ENCODE measurements around the gene TOM1.
"Not testable (repeated sequence)": the region's sequence is repeated elsewhere in the genome, so short reads cannot be mapped to it uniquely, and the experiment has no call there.

TOM1 gene

DNA sequence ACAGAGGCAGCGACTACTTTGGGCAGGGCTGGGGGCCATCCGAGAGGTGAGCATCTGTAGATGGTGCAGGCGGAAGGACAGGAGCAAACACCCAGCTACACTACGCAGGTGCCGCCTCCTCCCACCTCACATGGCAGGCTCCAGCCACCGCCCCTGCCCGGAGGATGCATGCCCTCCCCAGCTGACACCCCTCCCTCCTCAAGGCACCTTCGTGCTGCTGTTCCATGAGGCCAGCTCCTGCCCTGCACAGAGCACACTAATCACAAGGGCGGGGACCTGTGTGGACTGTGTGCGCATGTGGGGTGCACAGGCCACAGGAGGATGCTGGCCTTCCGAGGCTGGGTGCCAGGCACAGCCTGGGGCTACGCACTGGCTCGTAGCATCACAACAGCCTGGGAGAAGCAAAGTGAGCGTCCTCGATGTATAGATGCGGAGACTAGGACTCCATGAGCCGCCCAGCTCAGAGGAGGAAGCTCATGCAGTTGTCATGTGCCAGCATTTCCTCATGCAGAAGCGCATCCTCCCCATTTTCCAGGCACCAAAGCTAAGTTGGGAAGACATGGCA lies 48.4 kb downstream of the TOM1 start:
- DNase-seq, result no peak

DNA sequence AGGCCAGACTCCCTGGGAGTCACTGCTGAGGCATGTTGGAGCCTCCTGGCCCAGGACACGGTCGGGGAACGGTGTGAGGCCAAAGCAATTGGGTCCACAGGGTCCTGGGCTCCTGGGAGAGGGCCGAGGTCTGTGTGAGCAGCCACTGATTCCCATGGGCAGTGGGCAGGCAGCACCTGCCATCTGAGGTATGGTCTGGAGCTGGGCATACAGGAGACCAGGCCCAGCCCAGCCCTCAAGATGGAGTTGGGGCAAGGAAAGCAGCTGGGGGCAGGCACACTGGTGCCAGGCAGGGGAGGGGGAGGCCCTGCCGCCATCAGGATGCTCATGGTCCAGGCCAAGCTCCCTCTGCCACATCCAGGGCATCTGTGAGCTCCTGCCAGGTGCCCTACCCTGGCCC lies 49.0 kb downstream of the TOM1 start:
- DNase-seq, result no peak

DNA sequence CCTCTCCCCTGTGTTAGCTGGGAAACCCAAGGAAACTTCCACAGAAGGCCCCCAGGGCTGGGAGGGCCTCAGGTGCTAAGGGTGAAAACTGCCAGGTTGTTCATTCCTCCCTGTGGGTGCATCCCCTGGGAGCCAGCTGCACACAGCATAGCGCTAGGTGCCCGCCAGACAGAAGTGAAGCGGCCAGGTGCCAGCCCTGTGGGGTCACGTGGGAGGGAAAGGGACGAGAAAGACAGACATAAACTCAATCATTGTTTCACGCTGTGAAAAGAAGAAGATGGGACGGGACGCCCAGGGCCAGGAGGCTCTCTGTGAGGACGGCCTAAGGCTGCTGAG lies 49.6 kb downstream of the TOM1 start:
- DNase-seq, result no peak

DNA sequence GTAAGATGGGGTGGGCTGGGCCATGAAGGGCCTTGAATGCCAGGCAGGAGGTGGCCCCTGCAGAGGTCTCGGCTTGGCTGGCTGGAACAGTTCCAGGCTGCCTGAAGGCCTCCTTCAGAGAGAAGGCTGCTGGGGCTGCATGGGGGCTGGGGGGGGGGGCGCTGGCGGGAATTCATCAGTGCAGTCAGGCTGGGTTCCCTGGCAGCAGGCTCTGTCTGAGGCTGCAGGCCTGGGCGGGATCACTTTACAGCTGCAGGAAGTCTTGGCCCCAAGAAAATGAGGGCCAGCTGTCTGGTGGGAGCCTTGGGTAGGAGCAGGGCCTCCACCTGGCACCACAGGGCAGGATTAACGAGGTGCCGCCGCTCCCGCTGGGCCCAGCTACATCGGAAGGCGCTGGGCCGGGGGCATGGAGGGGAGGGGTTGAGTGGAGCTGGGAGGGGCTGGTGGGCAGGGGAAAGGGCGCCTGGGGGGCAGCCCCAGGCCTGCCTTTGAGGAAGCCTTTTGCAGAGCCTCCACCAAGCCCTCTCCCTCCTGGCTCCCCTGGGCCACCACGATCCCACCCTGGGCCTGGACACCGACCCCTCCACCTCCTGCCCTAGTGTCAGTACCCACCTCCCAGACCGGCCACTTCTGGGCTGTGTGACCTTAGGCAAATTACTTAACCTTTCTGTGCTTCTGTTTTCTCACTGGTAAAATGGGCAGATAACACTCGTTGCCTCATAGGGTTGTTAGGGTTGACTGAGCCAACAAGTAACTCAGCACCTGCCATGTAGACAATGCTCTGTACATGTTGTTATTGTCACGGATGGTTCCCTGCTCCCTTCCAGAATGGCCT lies 50.2 kb downstream of the TOM1 start:
- DNase-seq, result peak; percentile 30

DNA sequence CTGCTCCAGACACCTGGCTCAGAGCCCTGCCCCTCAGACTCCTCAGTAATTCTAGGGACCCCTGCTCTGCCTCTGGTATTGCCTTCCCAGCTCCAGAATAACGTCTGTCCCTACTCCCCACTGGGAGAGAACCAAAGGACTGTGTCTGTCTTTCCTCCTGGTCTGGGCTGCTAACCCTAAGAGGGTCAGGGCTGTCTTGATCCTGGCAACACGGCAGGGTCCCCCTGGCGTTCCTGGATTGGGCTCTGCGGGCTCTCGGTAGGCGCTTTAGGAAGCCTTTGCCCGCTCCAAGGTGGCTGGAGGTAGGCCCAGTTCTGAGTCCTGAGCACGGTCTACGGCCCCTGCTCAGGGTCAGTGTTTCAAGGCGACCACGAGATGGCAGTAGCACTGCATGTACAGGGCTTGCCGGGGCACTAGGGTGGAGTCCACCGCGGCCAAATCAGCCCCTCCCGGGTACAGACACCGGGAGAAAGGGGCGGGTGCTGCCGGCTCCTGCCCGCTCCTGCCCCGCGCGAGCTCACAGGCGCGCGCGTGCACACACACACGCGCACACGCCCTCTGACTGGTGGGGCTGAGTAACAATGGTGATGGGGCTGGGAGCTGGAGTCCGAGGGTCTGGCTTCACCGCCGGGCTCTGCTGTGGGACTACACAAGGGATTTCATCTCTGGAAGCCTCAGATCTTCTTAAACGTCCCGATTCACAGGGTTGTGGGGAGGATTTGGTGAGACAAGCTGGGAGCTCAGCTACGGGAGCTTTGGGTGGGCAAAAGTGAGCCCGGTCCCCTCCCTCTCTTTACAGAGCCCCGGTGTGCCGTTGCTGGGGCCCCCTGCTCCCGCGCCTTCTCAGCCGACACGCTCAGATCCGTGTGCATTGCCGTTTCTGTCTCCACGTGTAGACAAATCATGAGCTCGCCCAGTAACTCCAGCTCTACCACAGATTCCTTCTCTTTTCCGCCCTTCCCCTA lies 51.1 kb downstream of the TOM1 start:
- peak; percentile 53 for DNase-seq

DNA sequence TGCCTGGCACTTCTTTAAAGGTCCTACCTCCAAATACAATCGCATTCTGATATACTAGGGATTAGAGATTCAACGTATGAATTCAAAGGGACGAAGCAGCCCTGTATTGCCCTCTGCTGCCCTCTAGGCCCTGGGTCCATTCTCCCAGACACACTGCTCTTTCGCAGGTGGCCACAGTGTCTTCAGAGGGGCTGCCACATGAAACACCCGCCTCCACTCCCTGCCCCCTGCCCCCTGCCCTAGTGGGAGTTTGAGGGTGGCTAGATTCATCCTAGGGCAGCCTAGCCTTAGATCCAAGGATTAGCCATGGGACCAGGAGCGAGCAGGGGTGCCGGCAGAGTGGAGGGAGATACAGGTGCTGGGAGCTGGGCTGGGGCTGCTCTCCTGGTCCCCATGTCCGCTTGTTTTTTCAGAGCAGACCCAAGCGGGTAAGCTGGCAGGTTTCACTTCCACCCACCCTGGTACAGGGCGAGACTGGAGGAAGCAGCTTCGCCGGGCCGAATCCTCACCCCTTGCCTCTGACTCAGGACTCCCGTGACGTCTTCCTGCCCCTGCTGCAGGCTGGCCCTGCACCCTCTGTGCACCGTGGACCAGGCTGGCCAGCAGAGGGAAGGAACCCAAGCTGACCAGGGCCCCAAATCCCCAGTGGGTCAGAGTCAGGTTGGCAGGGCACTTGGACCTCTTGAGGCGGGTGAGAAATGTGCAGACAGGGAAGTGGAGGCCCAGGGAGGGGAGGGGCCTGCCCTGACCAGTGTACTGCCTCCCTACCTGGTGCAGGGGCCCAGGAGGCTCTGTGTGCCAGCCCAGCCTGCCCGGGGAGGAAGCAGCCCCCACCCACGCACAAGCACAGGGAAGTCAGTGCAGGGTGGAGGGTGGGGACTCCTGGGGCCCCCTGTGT lies 52.8 kb downstream of the TOM1 start:
- no peak for DNase-seq

DNA sequence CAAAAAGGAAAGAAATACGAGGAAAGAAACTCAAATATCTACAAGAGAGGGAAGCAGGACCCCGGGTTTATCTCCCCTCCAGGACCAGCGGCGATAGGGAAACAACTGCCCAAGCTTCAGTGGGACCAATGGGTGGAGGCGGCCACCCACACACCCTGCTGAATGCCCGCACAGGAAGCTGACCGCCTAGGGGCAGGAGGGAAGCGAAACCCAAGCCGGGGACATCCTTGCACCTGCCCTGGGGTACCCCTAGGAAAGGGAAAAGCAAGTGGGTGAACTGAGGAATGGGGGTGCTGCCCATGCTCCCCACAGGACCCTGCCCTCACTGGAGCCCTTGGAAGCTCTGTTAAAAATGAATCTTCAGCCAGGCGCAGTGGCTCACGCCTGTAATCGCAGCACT lies 53.6 kb downstream of the TOM1 start:
- no peak for DNase-seq

DNA sequence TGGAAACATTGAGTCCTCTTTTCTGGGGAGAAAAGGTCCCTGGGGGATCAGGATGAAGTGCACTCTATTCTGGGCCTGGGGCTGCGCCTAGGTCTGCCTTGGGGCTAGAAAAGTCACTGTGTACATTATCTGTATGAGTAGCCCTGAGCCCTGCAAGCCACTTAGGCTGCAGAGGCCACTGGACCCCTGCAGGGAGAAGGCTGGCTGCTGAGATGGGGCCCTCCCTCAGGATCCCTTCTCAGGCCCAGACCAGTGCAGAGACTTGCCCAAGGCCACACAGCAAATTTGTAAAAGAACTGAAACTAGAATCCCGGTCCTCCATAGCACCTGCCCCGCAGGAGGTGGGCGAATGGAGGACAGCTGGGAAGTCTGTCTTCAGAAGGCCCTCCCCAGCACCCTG lies 54.4 kb downstream of the TOM1 start:
- DNase-seq, result no peak

DNA sequence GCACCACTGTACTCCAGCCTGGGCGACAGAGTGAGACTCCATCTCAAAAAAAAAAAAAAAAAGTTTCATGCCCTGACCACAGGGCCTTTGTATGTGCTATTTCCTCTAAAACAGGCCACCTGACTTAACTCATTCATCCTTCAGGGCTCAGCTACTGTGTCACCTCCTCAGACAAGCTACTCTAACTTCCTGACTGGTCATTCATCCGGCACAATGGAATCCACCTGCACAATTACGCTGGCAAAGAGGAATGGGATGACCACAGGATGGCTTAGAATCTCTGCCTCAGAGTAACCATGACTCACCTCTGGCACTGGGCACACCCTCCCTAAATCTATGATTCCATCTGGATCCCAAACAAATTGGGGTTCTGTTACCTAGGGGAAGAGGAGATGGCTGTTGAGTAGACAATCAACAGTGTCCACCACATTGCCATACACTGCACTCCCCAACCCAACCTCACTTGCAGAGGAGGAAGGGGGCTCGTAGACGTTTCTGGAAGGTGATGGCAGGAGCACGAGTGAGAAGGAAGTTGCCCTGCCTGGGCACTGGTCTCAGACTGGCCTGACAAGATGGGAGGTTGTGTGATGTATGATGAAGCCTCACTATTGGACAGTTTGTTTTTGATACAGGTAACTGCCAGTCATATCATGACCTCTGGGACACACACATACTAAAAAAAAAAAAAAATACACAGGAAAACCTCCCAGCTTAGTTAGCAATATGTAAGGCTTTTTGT lies 58.4 kb downstream of the TOM1 start:
- DNase-seq, result no peak

DNA sequence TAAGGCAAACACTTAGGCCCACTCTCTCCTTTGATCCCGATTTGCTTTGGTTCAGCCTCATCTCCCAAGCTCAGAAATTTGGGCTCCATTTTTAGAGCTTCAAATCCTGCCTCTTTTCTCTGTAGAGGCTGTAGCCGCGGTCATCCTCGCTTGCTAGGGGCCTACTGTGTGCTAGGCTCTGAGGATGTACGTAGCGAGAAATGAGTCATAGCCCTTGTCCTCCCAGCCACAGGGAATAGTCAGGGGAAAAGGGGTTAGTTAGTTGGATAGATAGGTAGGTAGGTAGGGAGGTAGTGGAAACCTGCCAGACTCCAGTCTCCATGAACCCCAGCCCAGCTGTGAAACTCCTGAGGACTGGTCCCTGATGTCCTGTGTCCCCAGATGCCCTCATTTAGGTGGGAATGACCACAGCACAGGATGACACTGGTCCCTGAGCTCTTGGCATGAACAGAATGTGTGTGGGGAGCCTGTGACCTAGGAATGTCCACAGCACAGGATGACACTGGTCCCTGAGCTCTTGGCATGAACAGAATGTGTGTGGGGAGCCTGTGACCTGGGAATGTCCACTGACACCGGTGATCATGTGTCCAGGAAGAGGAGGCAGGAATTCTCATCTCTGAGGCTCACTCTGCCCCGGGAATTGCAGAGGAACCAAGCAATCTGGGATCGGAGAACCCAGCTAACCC lies 59.8 kb downstream of the TOM1 start:
- DNase-seq, result no peak

DNA sequence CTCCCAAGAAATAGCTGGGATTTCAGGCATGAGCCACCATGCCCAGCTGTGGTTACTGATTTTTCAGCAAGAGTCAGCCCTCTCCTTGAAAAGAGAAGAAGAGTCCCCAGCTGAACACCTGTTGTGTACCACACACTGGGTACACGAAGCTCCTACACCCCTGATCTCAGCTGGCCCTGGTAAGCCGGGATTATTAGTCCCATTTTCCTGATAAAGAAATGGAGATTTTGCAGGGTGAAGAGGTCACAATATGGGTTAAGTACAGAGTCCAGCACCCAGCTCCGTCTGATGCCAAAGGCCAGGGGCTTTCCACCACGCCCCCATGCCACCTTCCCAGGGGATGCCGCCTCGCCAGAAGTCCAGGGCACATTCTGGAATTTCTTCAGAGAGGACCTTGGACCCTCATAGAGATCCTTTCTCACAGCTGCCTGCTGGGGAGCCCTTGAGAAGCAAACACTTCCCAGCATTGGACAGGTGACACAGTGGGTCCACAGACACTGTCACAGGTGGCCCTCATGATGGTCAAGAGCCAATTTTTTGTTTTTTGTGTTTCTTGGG lies 61.4 kb downstream of the TOM1 start:
- no peak for DNase-seq

DNA sequence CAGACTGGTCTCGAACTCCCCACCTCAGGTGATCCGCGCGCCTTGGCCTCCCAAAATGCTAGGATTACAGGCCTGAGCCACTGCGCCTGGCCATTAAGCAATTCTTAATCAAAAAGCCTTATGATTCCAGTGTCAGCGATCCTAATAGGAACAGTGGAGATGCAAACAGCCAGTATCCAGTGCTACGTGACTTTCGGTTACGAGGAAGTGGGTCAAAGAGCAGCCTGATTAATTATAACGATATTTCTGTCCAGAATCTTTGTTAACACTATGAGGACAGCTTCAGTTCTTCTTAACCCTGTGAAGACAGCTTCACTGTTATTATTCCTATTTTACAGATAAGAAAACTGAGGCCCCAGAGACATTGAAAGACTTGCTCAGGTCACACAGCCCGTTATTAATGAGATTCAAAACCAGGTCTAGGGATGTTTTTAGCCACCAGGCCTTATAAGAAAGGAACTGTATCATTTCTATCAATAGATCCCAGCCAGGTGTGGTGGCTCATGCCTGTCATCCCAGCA lies 63.9 kb downstream of the TOM1 start:
- no peak for DNase-seq

DNA sequence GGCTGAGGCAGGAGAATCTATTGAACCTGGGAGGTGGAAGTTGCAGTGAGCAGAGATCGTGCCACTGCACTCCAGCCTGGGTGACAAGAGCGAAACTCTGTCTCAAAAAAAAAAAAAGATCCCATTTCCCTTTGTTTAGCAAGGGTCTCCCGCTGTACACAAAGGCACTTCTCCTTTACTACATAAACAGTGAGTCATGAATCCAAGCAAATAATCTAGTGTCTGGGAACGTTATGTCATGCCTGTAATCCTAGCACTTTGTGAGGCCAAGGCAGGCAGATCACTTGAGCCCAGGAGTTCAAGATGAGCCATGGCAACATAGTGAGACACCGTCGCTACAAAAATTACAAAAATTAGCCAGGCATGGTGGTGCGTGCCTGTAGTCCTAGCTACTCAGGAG lies 64.5 kb downstream of the TOM1 start:
- not testable (repeated sequence) for DNase-seq

DNA sequence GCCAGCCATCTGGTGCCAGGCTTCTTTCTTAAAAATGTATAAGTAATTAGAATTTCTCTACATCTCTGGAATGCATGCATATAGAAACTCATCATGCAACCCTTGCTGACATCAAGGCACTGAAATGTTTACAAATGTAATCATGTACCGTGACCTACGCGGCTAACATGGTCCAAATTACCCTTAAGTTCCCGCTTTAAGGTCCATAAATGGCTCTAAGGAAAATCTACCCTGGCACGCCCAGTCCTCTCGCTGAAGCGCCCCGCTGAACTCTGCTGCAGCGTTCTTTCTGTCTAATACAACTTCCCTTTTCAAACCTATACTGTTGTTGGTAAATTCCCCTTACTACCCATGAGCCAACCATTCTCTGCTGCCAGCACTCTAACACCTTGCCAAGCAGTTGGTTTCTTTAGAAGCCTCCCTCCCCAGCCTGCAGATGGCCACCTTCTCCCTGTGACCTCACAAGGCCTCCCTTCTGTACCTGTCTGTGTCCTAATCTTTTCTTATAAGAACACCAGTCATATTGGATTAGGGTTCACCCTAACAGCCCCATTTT lies 67.7 kb downstream of the TOM1 start:
- no peak for DNase-seq

DNA sequence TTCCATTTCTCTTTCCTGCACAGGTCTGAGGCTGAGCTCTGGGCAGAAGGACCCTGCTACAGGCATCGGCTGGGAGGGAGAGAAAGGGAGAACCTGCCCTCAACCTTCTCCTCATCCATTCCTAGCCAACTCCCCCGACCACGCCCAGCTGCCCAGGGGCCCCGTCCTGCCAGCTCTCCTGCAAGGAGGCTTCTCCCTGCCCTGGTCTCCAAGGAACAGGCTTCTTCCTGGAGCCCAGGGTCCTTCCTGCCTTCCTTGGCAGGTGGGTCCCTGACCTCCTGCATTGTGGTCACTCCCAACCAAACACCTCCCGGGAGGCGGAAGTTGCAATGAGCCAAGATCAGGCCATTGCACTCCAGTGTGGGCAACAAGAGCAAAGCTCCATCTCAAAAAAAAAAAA lies 68.7 kb downstream of the TOM1 start:
- DNase-seq, result no peak

DNA sequence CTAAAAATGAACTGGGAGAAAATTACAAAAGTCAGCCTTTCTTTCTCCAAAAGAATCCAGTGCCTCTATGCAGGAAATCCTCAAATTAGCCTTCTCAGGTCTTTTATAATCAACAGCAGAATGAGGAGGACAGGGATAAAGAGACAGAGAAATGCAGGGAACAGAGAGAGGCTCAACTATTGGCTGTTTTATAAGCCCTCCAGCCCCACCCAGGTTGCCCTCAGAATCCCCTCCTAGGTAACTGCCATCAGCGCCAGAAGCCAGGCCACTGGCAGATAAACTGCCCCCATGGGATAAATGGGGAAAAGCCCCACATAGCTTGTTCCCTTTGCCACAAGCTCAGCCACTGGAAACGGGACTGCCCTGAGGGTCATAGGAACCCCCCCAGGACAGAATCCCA lies 70.3 kb downstream of the TOM1 start:
- DNase-seq, result no peak

DNA sequence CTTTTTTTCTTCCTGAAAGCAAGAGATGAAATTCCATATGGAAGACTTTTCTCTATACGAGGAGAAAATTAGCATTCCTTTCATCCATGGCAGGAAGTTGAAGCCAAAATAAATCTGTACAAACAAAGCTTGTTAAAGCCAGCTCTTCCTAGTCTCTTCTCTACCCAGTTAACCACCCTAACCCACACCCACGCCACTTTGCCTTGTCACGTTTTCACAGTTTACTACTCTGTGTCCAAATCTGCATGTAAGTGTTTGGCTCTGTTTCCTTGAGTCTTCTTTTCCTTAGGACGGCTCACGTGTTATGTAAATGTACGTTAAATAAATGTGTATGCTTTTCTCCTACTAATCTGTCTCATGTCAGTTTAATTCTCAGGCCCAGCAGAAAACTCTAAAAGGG lies 74.1 kb downstream of the TOM1 start:
- DNase-seq, result no peak

DNA sequence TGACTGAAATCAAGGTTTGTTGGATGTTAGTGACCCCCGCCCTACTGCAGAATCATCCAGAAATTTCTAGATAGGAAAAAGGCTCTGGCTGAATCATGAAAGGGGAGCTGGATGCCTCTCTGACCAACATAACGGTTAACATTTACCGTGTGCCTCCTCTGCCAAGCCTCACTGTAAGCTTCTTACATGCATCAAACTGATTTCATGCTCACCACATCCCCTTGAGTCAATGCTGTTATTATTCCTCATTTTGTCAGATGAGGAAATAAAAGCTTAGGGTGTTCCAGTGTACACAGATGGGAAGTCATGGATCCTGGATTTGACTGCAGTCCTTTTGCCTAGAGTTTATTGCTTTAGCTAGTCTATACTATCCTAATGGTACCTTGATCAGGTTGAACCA lies 75.3 kb downstream of the TOM1 start:
- no peak for DNase-seq

DNA sequence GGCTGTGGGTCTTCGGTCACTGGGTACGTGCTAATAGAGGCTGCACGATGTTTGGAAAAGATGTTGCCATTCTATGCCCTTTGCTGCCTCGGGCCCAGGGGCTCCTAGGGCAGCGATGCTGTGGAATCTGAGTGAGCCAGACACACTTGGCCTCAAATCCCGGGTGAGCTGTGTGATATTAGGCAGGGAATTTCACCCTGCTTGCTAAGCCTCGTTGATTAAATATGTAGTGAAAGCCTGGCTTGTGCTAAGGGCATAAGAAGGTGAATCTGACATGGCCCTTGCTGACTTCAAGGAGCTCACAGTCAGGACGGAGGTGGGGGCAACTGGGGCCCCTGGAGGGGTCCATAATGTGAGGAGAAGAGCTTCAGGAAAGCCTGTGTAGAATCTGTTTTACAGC lies 75.8 kb downstream of the TOM1 start:
- no peak for DNase-seq

DNA sequence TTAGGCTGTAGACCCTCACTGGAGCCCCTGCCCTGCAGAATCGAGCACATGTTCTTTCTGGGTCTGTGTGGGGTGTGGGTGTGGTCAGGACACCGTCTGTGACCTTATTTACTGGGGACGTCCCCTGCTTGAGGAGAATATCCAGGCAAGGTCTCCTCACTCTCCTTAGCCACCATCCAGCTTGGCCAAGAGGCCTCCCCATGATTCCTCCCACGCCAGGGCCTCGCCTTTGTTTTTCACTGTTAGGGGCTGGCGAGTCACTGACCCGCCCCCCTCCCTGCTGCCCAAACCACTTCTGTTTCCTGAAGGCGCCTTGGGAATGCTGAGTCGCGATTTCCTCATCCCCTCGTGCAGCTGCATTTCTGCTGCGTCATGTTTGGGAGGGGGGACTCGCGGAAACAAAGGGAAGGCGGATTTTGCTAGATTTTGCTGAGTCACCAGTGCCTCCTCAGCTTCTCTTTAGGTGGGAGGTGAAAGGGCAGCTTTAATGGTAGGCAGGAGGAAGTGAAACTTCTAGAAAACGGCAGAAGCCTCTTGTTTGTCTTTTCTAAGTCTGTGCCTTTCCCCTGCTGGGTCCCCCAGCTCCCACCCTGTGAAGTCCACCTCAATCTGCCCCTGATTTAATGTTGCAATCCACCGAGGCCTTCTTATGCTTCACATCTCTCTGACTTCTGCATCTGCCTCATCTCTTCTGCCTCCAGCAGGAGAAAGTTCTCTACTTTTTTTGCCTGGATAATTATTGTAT lies 77.2 kb downstream of the TOM1 start:
- DNase-seq, result no peak
